GM19043 (cell line): Measurements from ENCODE around the gene TMEM131L.
"Not testable (repeated sequence)": the region's sequence is repeated elsewhere in the genome, so short reads cannot be mapped to it uniquely, and the experiment has no call there.

ENCODE experiments used
- ATAC-seq: cut with Tn5 transposase; IDR thresholded peaks from one replicate; pipeline ENCODE4 v1.9.1; 2021; ENCODE audit warnings: low read depth; ENCODE audit not compliant: unreplicated experiment

TMEM131L gene

DNA sequence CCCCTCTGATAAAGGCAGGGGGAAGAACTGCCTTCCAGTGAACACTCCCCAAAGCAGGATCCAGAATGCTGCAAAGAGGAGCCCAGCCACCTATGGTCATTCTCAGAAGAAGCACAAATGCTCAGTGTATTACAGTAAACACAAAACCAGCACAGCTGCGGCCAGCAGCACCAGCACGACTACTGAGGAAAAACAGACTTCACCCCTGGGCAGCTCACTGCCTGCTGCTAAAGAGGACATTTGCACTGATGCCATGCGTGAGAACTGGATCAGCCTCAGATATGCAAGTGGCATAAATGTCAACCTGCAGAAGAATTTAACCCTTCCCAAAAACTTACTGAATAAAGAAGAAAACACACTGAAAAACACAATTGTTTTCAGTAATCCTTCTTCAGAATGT, 137.7 kb downstream of the TMEM131L start:
- ATAC-seq, result no peak

DNA sequence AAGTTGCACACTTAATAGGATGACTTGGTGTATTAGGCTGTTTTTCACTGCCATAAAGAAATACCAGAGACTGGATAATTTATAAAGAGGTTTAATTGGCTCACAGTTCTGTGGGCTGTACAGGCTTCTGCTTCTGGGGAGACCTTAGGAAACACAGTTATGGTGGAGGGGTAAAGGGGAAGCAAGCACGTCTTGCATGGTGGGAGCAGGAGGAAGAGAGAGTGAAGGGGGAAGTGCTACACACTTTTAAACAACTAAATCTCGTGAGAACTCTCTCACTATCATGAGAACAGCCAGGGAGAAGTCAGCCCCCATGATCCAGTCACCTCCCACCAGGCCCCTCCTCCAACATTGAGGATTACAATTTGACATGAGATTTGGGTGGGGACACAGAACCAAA, 142.9 kb downstream of the TMEM131L start:
- not testable (repeated sequence) for ATAC-seq

DNA sequence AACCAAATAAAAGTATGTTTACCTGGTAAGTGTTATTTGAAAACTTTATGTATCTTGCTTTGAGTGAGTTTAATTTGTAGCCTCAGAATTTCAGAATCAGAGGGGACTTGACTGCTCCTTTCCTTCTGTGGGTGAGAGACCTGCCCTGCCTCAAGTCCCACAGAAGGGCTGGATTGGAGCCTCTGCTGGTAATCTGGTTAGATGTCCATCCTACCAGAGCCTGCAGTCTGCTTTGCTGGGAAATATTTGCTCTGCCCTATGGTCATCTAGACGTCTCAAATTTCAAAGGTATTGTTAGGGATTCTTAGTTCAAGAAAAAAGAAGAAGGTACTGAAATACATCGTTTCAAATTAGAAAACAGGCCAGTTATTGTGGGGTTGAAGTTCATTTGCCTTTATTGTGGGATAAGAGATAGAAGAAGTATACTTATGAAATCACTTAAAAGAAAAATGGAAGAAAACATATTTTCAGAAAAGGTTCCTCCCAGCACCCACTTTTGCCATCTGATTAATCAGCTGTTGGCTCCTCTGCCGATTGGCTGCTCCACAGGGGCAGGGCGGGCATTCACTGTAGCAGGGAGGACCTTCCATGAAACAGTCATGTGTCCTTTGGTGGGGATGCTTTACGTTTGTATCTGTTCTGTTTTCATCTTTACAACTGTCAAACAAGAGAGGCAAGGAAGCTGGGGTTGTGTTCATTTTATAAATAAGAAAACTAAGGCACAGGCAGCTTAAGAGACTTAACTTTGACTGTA, 144.6 kb downstream of the TMEM131L start:
- no peak for ATAC-seq

DNA sequence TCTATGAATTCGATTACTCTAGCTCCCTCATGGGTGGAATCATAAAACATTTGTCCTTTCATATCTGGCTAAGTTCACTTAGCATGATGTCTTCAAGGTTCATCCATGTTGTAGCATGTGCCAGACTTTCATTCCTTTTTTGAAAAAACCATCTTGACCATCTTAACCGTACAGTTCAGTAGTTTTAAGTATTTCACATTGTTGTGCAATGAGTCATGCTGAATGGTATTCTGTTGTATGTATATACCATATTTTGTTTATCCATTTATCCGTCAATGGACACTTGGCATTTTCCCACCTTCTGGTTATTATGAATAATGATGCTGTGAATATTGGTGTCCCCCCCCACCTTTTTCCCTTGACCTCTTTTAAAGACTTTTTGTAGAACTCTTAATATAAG, 145.5 kb downstream of the TMEM131L start:
- no peak for ATAC-seq

DNA sequence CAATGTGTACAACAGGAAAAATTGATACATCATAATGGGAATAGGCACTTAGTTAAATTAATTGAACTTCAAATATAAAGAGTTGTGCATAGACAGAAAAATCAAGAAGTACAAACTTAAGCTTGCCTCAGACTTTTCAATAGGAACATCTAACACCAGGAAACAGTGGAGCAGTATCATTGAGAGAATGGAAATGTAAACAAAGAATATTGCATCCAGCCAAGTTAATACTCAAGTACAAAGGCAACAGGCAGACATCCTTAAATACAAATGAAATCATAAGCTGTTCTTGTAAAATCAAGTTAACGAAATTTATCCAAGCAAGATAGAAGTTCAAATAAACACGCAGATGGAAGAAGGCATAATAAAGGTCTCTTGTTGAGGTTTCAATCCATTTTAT, 146.7 kb downstream of the TMEM131L start:
- ATAC-seq, result no peak

DNA sequence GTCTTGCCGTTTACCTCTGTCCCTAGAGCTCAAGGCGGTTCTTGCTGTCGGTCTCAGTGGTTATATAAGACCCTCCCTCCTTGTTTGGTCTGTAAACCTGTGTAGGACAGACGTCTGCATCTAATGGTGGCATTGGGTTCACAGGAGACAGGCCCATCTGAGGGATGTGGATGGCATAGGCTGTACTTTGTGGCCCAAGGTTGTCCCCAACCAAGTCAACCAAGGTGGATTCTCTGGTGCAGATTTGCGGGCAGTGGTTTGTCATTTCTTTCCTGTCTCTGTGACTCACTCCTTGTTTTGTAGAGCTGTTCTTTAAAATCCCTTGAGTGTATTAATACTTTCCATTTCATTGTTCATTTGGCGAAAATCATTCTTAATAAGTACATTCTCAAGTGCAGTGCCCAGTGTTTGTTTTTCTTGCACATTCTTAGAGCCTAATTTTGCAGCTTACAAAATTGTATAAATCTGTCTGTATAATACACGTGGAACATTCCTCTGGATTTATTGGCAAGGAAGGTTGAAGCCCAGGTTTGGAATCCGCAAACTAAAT, 149.9 kb downstream of the TMEM131L start:
- ATAC-seq, result no peak

DNA sequence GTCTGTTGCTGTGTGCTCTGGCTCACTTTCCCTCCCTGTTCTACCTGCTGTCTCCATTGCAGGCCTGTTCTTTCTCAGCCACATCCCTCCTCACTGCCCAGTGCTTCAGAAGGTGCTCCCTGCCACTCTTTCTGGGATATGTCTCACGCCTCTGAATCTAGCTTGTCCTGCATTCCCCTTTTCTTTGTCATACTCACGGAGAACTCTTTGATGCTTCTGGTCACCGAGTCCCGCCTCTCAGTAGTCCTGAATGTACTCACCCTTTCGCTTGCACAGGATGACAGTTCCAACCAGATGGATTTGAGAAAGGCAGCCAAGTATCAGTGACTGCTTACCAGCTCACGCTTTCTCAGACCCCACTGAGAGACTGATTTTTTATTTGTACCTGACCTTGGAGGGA, 152.7 kb downstream of the TMEM131L start:
- no peak for ATAC-seq

DNA sequence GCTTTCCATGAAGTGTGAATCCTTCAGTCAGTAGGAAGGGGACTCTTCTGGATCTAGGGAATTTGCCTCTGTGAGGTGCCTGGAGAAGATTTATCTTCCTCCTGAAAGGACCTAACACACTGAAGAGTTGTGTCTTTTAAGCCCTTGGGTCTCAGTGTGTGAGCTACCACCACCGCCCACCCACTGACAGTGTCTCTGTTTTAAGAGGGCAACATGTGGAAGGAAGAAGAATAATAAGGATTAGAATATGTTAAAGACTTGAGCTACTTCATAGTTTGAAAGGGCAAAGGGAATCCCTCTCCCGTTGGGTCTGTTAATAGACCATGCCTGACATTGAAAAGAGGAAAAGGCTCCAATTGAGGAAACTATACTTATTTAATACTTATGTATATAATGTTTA, 153.7 kb downstream of the TMEM131L start:
- ATAC-seq, result no peak

DNA sequence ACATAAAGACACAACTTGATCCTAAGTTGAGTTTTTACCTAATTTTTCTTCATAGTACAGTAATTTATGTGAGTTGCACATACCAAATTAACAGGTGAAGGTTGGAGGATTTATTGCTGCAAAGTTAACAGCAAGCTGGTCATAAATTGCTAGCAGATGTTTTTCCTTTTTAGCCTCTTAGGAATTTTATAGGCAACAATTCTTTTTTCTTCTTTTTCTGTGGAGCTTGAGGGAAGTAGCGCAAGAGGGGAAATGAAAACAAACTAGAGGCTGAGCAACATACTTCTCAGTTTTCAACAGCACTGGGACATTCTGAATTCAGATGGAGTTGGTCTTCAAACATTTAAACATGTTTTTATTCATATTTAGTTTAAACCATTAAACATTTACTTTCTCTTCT, 154.2 kb downstream of the TMEM131L start:
- no peak for ATAC-seq

DNA sequence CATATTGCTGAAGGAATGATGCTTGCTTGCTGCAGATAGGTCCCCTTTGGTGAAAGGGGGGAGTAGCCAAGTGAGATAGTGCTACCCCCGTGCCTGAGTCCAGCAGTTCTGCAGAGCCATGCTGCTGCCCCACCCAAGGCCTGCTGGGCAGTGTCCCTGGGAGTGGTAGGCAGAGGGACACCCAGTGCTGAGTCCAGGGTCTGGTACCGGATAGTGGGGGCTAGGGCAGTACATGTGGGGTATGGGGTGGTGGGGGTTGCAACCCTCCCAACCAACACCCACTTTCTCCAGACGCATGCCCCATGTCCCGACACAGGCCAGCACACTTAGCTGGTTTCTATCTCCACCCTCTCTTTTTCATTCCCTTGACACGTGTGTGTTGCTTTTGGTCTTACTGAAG, 155.9 kb downstream of the TMEM131L start:
- ATAC-seq, result no peak

DNA sequence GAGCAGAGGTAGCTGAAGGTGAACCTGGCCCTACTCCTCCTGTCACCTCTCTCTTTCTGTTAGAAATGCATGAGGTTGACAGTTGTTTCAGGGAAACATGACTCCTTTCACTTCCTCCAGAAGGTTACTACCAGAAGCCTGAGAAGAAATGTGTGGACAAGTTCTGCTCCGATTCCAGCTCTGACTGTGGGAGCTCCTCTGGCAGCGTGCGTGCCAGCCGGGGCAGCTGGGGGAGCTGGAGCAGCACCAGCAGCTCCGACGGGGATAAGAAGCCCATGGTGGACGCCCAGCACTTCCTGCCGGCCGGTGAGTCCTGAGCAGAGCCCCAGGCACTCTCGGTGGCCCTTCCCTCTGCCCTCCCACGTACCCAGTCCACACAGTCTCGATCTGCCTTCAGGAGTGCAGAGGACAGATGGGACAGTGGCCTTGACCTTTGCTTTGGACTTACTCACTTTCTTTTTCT, 156.6 kb downstream of the TMEM131L start:
- no peak for ATAC-seq

DNA sequence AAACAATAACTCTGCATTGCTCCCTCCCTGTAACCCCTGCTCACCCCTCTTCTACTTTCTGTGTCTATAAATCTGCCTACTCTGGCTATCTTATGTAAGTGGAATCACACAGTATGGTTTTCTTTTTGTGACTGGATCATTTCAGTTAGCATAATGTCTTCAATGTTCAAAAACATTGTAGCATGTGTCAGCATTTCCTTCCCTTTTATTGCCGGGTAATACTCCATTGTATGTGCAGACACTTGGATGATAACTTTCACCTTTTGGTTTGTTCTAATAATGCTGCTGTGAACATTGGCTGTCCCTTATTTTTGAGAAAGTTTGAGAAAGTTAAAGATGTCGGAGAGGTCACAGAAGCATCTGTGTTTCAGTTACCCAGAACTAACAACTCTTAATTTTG, 157.3 kb downstream of the TMEM131L start:
- no peak for ATAC-seq

DNA sequence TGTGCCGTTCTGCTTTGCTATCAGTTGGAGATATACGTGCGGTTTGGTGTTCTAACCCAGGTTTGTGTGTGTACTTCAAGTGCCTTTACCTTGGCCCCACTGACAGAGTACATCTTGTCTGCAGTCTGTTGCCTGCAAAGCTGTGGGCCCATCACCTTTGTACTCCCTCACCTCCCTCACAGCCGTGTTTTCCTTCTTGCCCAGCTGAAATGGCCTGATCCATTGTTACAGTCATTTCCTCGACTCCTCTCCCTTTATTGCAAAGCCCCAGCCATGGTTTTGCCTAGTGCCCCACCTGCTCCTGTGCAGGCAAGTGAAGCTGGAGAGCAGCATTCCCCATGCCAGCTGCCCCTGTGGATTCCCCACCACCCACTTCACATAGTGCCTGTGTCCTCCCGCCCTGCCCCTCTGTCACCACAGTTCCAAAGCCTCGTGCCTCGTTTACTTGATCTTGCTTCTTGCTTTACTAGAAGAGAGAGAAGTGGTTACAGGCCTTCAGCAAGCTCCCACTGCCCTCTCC, 162.7 kb downstream of the TMEM131L start:
- no peak for ATAC-seq

DNA sequence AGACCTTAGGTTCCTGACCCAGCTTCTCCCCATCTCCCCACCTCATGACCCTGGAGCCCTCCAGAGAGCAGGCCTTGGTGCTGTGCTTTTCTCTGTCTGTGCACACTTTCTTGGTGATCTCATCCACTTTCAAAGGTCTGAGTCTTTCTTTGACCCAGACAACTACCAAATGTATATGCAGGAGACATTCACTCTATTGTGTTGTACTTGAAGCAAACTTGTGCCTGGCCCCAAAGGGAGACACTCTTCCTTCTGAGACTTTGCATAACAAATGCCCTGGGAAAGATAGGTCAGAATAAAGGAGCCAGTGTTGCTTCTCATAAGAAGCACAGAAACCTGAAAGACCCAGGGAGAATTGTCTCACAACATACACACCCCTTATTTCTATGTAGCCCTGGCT, 163.6 kb downstream of the TMEM131L start:
- ATAC-seq, result no peak

DNA sequence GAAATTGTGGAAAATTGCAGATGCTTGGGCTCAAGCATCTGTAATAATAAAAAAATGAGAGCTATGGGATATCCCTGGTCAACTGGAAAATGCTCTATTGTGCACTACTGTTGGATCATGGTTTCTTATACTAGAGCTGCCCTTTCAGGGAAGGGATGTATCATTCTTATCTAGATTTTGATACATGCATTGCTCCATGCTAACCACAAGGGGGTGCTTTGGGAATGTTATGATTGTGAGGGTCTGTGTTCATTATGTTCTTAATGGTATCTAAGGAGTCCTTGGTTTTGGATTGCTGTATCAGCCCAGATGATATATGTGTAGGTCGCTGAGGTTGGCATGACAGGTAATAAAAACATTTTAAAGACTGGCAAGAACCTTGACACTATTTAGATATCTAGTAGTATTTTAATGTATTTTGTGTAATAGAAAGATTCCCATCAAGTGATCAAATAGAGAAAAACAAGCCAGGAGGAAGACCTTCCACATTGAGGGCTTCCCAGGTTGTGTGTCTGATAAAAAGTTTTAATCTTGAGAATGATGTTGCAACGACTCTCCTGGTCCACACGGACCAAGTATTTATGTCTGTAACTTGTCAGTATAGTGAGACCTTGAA, 168.7 kb downstream of the TMEM131L start:
- no peak for ATAC-seq

DNA sequence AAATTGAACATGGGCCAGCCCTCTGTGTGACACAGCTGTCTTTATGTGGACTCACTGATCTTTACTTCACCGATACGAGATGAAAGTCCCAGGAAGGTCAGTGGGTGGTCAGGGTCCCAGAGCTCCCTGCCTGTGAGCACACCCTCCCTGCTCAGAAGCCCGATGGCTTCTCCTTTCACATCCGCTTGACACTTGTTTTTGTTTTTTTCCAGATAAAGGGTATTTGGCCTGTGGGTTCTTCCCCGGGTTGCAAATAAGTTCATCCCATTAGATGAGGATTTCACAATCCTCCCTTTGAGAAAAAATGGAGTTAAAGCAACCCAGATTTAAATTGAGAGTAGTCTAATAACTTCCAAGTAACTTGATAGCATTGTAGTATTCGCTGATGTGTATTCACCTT, 169.7 kb downstream of the TMEM131L start:
- no peak for ATAC-seq

DNA sequence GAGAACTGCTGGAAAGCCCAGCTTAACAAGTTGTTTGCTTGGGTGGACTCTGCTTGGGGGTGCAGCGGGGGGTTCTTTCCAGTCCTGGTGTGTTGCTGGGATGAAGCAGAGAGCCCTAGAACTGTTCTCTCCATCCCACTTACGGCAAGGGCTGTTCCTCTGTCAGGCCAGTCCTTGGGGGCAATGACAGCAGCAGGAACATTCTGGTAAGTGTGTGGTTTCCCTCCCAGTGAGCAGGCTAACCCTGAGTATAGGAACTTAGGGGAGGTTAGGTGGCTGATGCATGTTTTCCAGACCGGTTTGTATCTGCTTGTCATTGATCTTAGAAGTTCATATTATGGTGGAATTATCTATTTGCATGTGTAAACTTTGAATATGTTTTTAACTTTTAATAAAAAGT, 171.0 kb downstream of the TMEM131L start:
- no peak for ATAC-seq

DNA sequence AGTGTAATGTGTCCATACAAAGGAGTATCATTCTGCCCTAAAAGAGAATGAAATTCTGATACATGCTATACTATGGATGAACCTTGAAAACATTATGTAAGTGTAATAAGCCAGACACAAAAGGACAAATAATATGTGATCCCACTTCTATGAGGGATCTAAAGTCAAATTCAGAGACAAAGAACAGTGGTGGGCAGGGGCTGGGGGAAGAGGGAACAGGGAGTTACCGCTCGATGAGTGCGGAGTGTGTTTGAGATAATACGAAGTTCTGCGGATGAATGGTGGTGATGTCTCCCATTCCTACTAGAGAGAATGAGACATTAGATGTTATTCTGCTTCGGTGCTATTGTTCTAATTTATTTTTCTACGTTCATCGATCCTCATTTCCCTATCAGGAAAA, 171.9 kb downstream of the TMEM131L start:
- ATAC-seq, result no peak

DNA sequence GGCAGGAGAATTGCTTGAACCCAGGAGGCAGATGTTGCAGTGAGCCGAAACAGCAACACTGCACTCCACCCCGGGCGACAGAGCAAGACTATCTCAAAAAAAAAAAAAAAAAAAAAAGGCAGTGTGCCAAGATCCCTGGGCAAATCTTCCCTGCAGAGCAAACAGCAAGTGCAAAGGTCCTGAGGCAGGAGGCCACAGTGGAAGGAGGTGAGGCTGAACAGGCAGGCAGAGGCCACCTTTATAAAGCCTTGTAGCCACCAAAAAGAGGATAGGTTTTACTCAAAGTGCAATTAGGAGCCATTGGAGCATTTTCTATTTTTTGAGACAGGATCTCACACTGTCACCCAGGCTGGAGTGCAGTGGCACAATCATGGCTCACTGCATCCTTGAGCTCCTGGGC, 172.8 kb downstream of the TMEM131L start:
- ATAC-seq, result no peak

DNA sequence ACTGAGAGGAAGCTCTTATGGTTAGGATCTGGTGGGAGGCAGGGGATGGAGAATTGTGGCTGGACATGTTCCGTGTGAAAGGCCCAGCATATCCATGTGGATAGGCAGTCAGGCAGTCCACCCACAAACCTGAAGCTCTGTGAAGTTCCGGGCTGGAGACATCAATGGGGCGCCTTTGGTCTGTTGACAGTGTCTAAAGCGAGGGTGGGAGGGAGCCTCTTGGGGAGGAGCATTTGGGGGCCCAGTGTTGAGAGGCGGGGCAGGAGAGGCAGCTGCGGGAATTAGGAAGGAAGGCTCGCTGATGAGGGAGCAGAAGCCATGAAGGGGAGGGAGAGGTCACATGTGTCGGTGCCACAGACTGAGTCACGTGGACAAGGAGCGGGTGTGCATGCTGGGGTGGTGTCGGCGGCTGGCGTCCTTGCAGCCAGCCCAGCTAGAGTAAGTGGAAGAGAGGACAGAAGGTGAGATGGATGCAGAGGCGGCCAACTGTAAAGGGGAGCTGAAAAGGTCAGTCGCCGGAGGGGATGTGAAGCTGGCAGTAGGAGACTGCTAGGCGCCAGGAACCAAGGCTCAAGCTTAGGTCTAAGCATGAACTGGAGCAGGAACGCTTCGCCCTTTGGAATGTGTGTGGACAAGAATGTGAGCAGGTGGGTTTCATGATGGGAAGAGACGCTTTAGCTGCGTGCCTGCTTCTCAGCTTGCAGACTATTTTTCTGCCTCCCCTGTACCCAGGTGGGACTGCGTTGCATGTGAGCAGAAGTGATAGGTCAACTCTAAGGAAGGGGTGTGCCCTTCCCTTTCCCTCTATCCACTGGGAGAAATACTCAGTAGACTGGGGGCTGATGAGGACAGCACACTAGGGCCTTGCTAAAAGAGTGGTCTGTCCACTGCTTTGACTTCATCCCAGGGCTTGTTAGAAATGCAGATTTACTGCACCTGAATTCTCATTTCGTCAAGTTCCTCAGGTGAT, 174.0 kb downstream of the TMEM131L start:
- no peak for ATAC-seq

DNA sequence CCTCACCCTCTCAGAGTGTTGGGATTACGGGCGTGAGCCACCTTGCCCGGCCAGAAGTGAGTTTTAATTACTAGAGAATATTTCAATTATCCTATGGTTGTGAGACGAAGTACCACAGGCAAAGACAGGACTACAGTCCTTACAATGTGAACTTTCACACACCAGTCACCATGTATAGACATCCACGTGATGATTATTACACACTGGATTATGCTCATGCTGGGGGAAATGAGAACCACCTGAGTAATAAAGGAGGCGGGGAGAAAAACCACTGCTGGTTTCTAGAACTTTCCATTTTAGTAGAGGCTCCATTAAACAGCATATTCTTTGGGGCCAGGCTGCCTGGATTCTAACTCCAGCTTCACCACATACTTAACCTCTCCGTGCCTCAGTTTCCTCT, 175.4 kb downstream of the TMEM131L start:
- no peak for ATAC-seq
